ENCODE measurements around the gene SRPK2. TPM values are rescaled to one million over a fixed set of nuclear protein-coding genes. Genes with fewer than 3 reads are reported as not detected.

Gene SRPK2
- total RNA-seq, 4 donors from 2014 or later: 61.7 to 89.1 (median 78.4) TPM

- H3K27ac ChIP-seq: no peak overlapping the region
- H3K9me3 ChIP-seq: no peaks in the 10 kb centered on the region
- WGBS: 96% methylated on average over 5 of the region's 5 CpGs
- H3K27me3 ChIP-seq: no peaks in the 10 kb centered on the region
- no peak overlapping the region for H3K4me3 ChIP-seq
- TF ChIP-seq CTCF (IDR thresholded peaks at IDR 0.05) (no peak), POLR2A (IDR thresholded peaks at IDR 0.05) (no peak), POLR2AphosphoS5 (IDR thresholded peaks at IDR 0.05) (no peak), EP300 (IDR thresholded peaks at IDR 0.05) (no peak)
- peaks cover 8% of the 10 kb centered on the region for H3K4me1 ChIP-seq
- no peak for DNase-seq (ENCODE audit: low spot score in 2 of 2)
- peaks cover 50% of the 10 kb centered on the region for H3K36me3 ChIP-seq
Observed at GRCh38 chr7:105067691-105068090, 321.0 kb downstream of the SRPK2 start.

Other genes starting within 250 kb of the SRPK2 start
- gene PUS7, start 133.3 kb upstream of the SRPK2 start, total RNA-seq: 10 to 100 TPM; 17.0 to 22.1 (median 19.6) TPM
- gene RINT1, start 143.3 kb upstream of the SRPK2 start, total RNA-seq: 10 to 100 TPM; 12.9 to 39.5 (median 17.4) TPM
- gene EFCAB10, start 192.6 kb upstream of the SRPK2 start, total RNA-seq: not detected

Data from suprapubic skin (tissue), 4 donors.